ENCODE data around the gene GSK3A. TPM values are rescaled to one million over a fixed set of nuclear protein-coding genes. Genes with fewer than 3 reads are reported as not detected.

Gene GSK3A
- total and polyA plus RNA-seq, 2 experiments from 2014 or later, result 17.7 to 40.7 TPM

GRCh38 chr19:42235181-42235580 is 7.2 kb downstream of the GSK3A start:
- no peak overlapping the region for H3K27ac Mint-ChIP-seq
- DNase-seq (ENCODE audit: low spot score), result no peak
- H3K27me3 ChIP-seq (ENCODE audit: insufficient read depth), result no peaks in the 10 kb centered on the region
- no peaks in the 10 kb centered on the region; the same call in 2 of the 3 replicates for H3K9me3 Mint-ChIP-seq
- no peak overlapping the region for H2AFZ ChIP-seq
- H3K4me1 Mint-ChIP-seq, result no peaks in the 10 kb centered on the region; the same call in 2 of the 3 replicates
- H3K4me1 ChIP-seq (ENCODE audit: insufficient read depth), result no peaks in the 10 kb centered on the region
- peaks cover 23% of the 10 kb centered on the region; the same call in 1 of the 2 replicates for H3F3A ChIP-seq (replicated peaks; ENCODE audit: low read depth)
- peaks cover 73% of the 10 kb centered on the region for H3K36me3 Mint-ChIP-seq (ENCODE audit: low read depth)
- TF ChIP-seq POLR2AphosphoS5 (IDR thresholded peaks at IDR 0.05; ENCODE audit: low read depth) (no peak), REST (IDR thresholded peaks at IDR 0.05; ENCODE audit: unreplicated experiment) (no peak), EZH2phosphoT487 (IDR thresholded peaks at IDR 0.05; ENCODE audit: unreplicated experiment) (no peak), EZH2 (IDR thresholded peaks at IDR 0.05; ENCODE audit: low read depth, unreplicated experiment) (no peak), ZNF331 (CRISPR knock-in tag; IDR thresholded peaks at IDR 0.05; ENCODE audit: low read depth) (no peak), NANOG (IDR thresholded peaks at IDR 0.05; ENCODE audit: borderline replicate concordance) (no peak), ZNF462 (CRISPR knock-in tag; IDR thresholded peaks at IDR 0.05) (no peak), CTCF (conservative IDR thresholded peaks at IDR 0.05; ENCODE audit: low read depth in 2 of 2) (no peak), STAT1 (IDR thresholded peaks at IDR 0.05; ENCODE audit: unreplicated experiment) (no peak), JUNB (IDR thresholded peaks at IDR 0.05; ENCODE audit: unreplicated experiment) (no peak), ETS1 (IDR thresholded peaks at IDR 0.05) (no peak), CREB1 (CRISPR knock-in tag; IDR thresholded peaks at IDR 0.05; ENCODE audit: low read depth) (no peak), ZNF114 (CRISPR knock-in tag; IDR thresholded peaks at IDR 0.05) (no peak)
- peaks cover 17% of the 10 kb centered on the region for H3K27me3 Mint-ChIP-seq (ENCODE audit: insufficient read depth, low read depth, poor library complexity)
- peaks cover 2% of the 10 kb centered on the region; the same call in 1 of the 2 replicates for H3K79me2 ChIP-seq (replicated peaks; ENCODE audit: insufficient read depth)
- no peak overlapping the region for H3K4me2 ChIP-seq
- H3K4me3 ChIP-seq, result no peak overlapping the region
- no peak for ATAC-seq
- H3K9me2 ChIP-seq (ENCODE audit: insufficient read depth), result no peaks in the 10 kb centered on the region
- H4K20me1 ChIP-seq (replicated peaks; ENCODE audit: insufficient read depth), result peaks cover 25% of the 10 kb centered on the region; the same call in 1 of the 2 replicates
- no peak overlapping the region for H3K4me3 Mint-ChIP-seq
- no peak overlapping the region for H3K27ac ChIP-seq (ENCODE audit: low read depth)
- H3K36me3 ChIP-seq (ENCODE audit: insufficient read depth), result no peaks in the 10 kb centered on the region; the same call in 1 of the 2 replicates
